Measurements from ENCODE around the gene RANBP1.
"Not testable (repeated sequence)": the region's sequence is repeated elsewhere in the genome, so short reads cannot be mapped to it uniquely, and the experiment has no call there.

Gene RANBP1

GRCh38 chr22:20155330-20156041 is 39.6 kb downstream of the RANBP1 start:
- DNase-seq = peak; percentile 94

GRCh38 chr22:20156042-20156389 is 40.1 kb downstream of the RANBP1 start:
- DNase-seq = no peak

- DNase-seq = peak; percentile 94
Observed at GRCh38 chr22:20156611-20157429, 40.9 kb downstream of the RANBP1 start.

DNA sequence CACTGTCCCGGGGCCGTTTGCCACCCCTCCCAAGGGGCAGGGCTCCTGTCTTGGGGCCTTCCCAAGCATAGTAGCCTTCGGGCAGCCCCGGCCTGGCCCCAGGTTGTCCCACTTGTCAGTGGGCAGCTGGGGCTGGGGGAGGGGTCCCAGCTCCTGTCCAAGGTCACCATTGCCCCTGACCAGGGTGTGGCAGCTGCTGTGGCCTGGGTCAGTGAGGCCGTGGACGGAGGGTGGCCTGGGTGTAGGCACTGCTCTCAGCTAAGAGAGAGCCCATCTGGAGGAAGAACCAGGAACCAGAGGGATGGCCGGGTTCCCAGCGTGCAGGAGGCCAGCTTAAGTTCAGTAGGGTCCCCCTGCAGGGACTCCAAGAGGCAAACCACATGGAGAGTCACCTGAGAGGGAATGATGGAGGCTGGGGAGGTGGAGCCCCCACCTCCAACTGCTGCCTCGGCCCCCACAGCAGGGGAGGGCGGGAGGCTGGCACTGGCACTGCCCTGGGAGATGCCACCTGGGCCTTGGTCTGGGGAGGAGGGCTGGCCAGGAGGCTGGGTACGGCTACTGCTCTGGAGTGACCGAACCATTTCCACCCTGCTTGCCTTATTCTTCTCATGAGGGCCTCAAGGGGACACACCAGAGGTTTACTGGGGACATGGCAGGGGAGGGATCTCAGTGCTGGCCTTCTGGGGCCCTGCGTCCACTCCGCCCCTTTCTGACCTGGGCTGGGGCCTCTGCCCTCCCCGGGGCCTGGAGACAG is 41.7 kb downstream of the RANBP1 start:
- DNase-seq = no peak

GRCh38 chr22:20158391-20159036 is 42.6 kb downstream of the RANBP1 start:
- no peak for DNase-seq

DNA sequence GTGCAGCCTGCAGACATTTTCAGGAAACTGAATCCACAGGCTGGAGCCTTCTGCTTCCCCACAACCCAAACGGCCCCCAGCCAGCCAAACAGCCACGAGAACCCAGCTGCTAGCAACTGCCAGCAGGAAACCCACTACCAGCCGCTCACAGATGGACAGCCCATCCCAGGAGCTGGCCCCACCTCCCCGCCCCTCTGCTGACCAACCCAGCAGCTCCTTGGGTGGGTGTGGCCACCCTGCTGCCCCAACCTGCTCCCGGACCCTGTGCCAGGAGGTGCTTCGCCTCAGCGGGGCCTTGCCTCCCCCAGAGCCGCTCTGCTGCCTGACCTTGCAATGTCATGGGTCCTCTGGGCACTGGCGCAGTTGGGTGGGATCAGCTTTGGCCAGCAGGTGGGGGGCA is 43.2 kb downstream of the RANBP1 start:
- DNase-seq = peak; percentile 74

DNA sequence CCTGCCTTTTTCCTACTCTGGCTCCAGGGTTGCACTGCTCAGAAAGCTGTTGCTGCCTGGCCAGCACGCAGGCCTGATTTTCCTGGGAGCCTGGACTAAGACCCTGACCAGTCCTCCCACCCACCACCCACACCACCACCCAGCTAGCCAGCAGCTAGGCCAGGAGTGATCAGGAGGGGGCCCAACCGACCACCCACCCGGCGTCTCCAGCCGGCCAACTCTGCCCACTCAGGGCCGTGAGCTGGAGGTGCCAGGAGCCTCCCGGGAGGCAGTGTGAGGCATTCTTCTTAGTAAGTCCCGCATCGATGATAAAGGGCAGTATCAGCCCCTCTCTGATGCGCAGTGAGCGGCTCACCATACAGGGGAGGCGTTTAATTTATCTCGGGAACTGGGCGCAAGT is 43.6 kb downstream of the RANBP1 start:
- DNase-seq = not testable (repeated sequence)

DNA sequence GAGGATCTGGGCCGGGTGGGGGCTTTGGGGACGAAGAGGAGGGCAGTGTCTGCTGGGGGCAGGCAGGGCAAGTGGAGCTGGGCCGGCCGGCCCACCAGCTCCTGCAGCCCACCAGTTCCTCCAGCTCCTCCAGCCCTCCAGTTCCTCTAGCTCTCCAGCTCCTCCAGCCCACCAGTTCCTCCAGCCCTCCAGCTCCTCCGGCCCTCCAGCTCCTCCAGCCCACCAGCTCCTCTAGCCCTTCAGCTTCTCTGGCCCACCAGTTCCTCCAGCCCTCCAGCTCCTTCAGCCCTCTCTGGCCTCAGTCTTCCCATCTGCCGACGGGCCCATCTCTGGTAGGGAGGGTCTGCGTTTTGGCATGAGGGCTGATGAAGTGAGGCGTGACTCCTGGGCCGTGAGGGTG is 44.1 kb downstream of the RANBP1 start:
- DNase-seq = no peak

- DNase-seq = no peak
Observed at GRCh38 chr22:20164863-20165262, 49.0 kb downstream of the RANBP1 start.

DNA sequence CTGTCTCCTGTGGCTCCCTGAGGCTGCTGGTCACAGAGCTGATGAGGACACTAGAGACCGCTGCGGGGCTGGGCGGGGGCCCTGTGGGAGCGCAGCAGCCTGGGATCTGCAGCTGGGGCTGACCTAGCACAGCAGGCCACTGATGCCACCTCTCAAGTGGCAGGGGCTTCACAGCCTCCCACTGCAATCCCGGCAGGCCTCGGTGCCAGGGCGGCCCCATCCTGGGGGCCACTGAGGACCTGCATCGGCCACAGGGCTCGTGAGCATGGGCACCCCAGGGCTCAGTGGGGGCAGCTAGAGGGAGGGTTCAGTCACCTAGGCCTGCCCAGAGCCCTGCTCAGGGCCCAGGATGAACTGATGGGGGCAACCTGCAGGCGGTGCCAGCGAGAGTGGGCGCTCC is 49.5 kb downstream of the RANBP1 start:
- no peak for DNase-seq

- DNase-seq = no peak
Observed at GRCh38 chr22:20165913-20166312, 50.0 kb downstream of the RANBP1 start.

DNA sequence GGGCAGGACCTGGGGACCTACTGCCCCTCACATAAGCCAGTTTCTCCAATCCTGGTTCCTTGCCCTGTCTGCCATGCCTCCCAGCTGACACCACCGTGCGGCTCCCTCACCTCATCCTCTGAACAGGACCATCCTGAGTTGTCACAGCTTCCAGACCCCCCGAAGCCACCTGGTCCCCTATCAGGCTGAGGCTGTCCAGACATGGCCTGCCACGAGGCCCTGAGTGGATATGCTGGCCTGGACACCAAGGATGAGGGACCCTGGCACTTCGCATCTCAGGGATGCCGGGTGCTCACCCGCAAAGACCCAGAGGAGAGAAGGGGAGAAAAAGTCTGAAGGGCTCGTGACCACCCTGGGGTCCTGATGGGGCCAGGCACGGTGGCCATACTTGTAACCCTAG is 50.8 kb downstream of the RANBP1 start:
- no peak for DNase-seq

- no peak for DNase-seq
Observed at GRCh38 chr22:20167643-20168322, 51.9 kb downstream of the RANBP1 start.

- DNase-seq = no peak
Observed at GRCh38 chr22:20169253-20169822, 53.4 kb downstream of the RANBP1 start.

DNA sequence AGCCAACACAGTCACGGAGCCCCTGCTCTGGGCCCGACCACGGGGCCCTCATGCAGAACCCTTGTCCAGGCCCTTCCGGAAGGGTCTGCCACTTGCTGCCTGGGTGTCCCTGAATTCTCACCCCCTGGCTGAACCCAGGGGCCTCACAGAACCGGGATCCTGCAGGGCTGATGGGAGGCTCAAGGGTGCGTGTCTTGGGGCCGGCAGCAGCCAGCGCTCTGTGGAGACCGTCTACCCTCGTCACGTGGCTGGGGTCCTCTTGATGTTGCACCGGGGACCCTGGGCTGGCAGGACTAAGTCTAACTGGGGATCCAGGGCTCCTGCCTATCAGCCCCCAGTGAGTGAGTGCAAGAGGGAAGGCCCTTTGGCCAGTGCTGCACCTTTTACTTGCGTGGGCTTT is 54.3 kb downstream of the RANBP1 start:
- no peak for DNase-seq

GRCh38 chr22:20171288-20172140 is 55.6 kb downstream of the RANBP1 start:
- DNase-seq = no peak

GRCh38 chr22:20172141-20172613 is 56.3 kb downstream of the RANBP1 start:
- no peak for DNase-seq

DNA sequence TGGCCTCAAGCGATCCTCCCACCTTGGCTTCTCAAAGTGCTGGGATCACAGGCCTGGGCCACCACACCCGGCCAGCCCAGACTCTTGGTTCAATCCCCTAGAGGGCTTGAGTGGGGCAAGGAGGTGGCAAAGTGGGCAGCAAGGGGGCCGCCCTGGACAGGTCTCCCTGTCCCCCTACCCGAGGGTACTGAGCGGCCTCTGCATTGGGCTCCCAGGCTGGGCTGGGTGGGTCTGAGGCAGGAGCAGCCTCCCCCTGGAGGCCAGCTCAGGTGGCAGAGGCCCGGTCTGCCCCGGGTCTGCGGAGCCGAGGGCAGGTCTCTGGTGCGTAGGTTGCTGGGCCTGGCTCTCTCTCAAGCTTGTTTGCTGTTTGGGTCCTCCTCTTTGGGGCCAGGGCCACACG is 57.3 kb downstream of the RANBP1 start:
- DNase-seq = no peak

GRCh38 chr22:20173772-20174171 is 57.9 kb downstream of the RANBP1 start:
- no peak for DNase-seq

DNA sequence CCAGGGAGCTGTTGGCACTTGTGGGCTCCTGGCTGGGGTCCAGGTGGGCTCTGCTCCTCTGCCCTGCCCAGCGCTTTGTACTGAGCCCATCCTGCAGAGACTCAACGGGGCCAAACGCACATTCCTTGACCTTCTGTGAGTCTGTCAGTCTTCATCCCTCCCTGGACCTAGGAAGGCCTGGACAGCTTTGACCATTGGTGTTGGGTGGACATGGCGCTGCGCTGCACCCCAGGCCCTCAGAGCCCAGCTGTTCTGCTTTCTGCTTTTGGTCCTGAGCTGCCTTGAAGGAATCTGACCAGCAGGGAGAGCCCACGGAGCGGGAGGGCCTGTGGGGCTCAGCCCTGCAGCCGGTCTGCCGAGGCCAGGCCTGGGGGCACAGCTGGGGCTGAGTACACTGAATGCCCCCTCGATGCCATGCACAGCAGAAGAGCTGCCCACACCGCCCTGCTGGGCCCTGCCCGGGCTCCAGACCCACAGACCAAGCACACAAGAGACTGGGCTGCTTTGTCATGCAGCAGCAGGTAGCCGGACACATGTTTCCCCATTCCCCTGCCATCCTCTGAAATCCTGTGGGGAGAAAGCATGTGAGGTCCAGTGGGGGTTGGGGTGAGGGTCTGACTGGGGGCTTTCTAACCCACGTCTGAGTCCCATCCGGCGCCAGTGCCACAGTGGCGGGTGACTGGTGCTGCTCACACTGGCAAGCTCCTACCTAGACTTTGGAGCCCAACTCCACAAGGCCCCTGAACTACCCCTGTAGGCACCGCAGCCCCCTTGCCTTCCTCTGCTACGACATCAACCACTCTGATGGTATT is 59.1 kb downstream of the RANBP1 start:
- no peak for DNase-seq

All from retina (tissue), 1 donor.